Endothelial cell of umbilical vein (primary cell): Measurements from ENCODE around the gene CLDN15. TPM values are rescaled to one million over a fixed set of nuclear protein-coding genes. Genes with fewer than 3 reads are reported as not detected.

Experiments
- BruUV-seq: library from RNA; stranded (reverse); fragments of 400-500 nt; replicated peaks from 2 replicates; lab custom pipeline; 2021; lab: Mats Ljungman, UMichigan
- CTCF ChIA-PET: fragments of 300-600, 350-600 bp; sonication (Branson Sonifier 250); formaldehyde crosslinking; loops from one replicate; lab custom pipeline; 2021; ENCODE audit warnings: antibody characterized with exemption, inconsistent platforms; lab: Charles Lee
- POLR2A ChIA-PET: fragments of 300-600, 350-600 bp; sonication (Branson Sonifier 250); formaldehyde crosslinking; loops from one replicate; lab custom pipeline; 2021; ENCODE audit warnings: antibody characterized with exemption, inconsistent platforms; lab: Charles Lee
- DNase-seq: peaks from one replicate; pipeline ENCODE4 v3.0.0-alpha.2; 2011; ENCODE audit warnings: low read depth, low spot score
- FAIRE-seq: peaks from 2 replicates; lab custom pipeline; 2011; peaks lifted over from hg19 to GRCh38; lab: Jason Lieb, UNC
- H2AFZ ChIP-seq: 2 replicates; pipeline ENCODE4 v1.6.0; 2012; ENCODE audit warnings: low read depth, low read length, control low read depth, inconsistent platforms
- H3K27ac ChIP-seq: 2 replicates; pipeline ENCODE4 v1.5.1; 2011; ENCODE audit warnings: low read depth, mild to moderate bottlenecking, control low read depth, low read length, moderate library complexity; ENCODE audit not compliant: insufficient read depth
- H3K27me3 ChIP-seq, 2 experiments: 2 replicates each; pipeline versions ENCODE4 v1.6.0 to v1.6.1; 2011; ENCODE audit warnings: low read length in 2 of 2, mixed read lengths in 1 of 2; ENCODE audit not compliant: control insufficient read depth in 2 of 2, insufficient read depth in 2 of 2
- H3K36me3 ChIP-seq, 2 experiments: 2 replicates in 1 of 2; 3 replicates in 1 of 2; pipeline ENCODE4 v1.5.1; 2011; ENCODE audit warnings: low read length in 2 of 2, mild to moderate bottlenecking in 1 of 2, moderate library complexity in 1 of 2; ENCODE audit not compliant: control insufficient read depth in 2 of 2, insufficient read depth in 2 of 2; ENCODE audit errors: extremely low read depth in 1 of 2
- H3K4me1 ChIP-seq: 3 replicates; pipeline ENCODE4 v1.5.1; 2011; ENCODE audit warnings: mild to moderate bottlenecking, low read length; ENCODE audit not compliant: control insufficient read depth, insufficient read depth; ENCODE audit errors: extremely low read depth
- H3K4me2 ChIP-seq: 2 replicates; pipeline ENCODE4 v1.6.1; 2011; ENCODE audit warnings: low read length, control low read depth, mixed read lengths; ENCODE audit not compliant: insufficient read depth
- H3K4me3 ChIP-seq, 3 experiments: fragments of 200-600 bp in 1 of 3; sonication (generic), shearing (Covaris generic) in 1 of 3; replicated peaks in 1 of 3; 2 replicates each; pipeline ENCODE4 v1.5.1; 2011 to 2016; ENCODE audit warnings: control low read depth in 3 of 3, low read length in 3 of 3, mild to moderate bottlenecking in 2 of 3, inconsistent platforms in 1 of 3, low read depth in 1 of 3, moderate library complexity in 1 of 3; ENCODE audit not compliant: insufficient read depth in 1 of 3
- H3K79me2 ChIP-seq: 2 replicates; pipeline ENCODE4 v1.6.0; 2012; ENCODE audit warnings: low read length, inconsistent platforms; ENCODE audit not compliant: control insufficient read depth, insufficient read depth
- H3K9ac ChIP-seq: replicated peaks from 2 replicates; pipeline ENCODE3; 2011; ENCODE audit warnings: low read length, control low read depth; ENCODE audit not compliant: insufficient read depth; ENCODE audit errors: extremely low read depth
- H3K9me1 ChIP-seq: replicated peaks from 3 replicates; pipeline ENCODE4 v1.6.0; 2011; ENCODE audit warnings: mild to moderate bottlenecking, low read length; ENCODE audit not compliant: control insufficient read depth, insufficient read depth; ENCODE audit errors: extremely low read depth
- H3K9me3 ChIP-seq: replicated peaks from 2 replicates; pipeline ENCODE4 v1.5.1; 2012; ENCODE audit warnings: low read length, inconsistent platforms; ENCODE audit not compliant: control insufficient read depth, insufficient read depth
- H4K20me1 ChIP-seq: replicated peaks from 2 replicates; pipeline ENCODE3; 2011; ENCODE audit warnings: mild to moderate bottlenecking, low read length; ENCODE audit not compliant: control insufficient read depth, insufficient read depth; ENCODE audit errors: extremely low read depth
- EZH2 ChIP-seq: IDR thresholded peaks from 2 replicates; pipeline ENCODE4 v1.6.1; 2012; ENCODE audit warnings: borderline replicate concordance, low read depth, mild to moderate bottlenecking, moderate library complexity, low read length, inconsistent platforms; ENCODE audit not compliant: severe bottlenecking
- FOS ChIP-seq: IDR thresholded peaks from 2 replicates; pipeline ENCODE4 v1.6.1; 2011; ENCODE audit warnings: mild to moderate bottlenecking, low read length, moderate library complexity, borderline replicate concordance; ENCODE audit not compliant: insufficient read depth
- GATA2 ChIP-seq: IDR thresholded peaks from 2 replicates; pipeline ENCODE4 v1.7.0; 2011; ENCODE audit warnings: low read depth, mild to moderate bottlenecking, moderate library complexity, mixed read lengths, low read length; ENCODE audit not compliant: insufficient read length, insufficient read depth
- JUN ChIP-seq: IDR thresholded peaks from 2 replicates; pipeline ENCODE4 v1.6.1; 2011; ENCODE audit warnings: borderline replicate concordance, low read depth; ENCODE audit not compliant: insufficient read length, insufficient read depth
- MYC ChIP-seq: IDR thresholded peaks from one replicate; pipeline ENCODE4 v1.6.1; 2011; ENCODE audit warnings: mild to moderate bottlenecking, low read depth, low read length
- POLR2A ChIP-seq: IDR thresholded peaks from 2 replicates; pipeline ENCODE4 v1.6.1; 2012; ENCODE audit warnings: low read depth, mild to moderate bottlenecking, control low read depth, low read length
- POLR2AphosphoS5 ChIP-seq: IDR thresholded peaks from 2 replicates; pipeline ENCODE4 v1.6.1; 2012; ENCODE audit warnings: low read depth, mild to moderate bottlenecking, control low read depth, low read length, moderate library complexity; ENCODE audit not compliant: insufficient read depth
- dilution Hi-C: fragments of 300-500 bp; cut with MboI; formaldehyde crosslinking; loops from one replicate; pipeline ENCODE4 v1.15.0; 2019; ENCODE audit warnings: low sequenced_read_pairs; ENCODE audit not compliant: extremely low pct_ligation_motif_present
- intact Hi-C: fragments of 100-400 bp; cut with micrococcal nuclease; formaldehyde crosslinking; loops from one replicate; pipeline ENCODE4 v1.10.0; 2022
- polyA plus RNA-seq, 4 experiments: library from polyadenylated mRNA; depleted of rRNA in 3 of 4; stranded (reverse) in 3 of 4; unstranded in 1 of 4; fragments of >200 nt; gene quantifications; 2 replicates each; pipeline versions ENCODE4 v1.2.1 to v1.2.3, GENCODE V29; 2011 to 2012; ENCODE audit warnings: missing spikeins in 1 of 4
- total RNA-seq: library from RNA; stranded (reverse); gene quantifications from 2 replicates; pipeline ENCODE4 v1.2.3, GENCODE V29; 2021
- TF ChIP-seq, protein P1 (sequence below): IDR thresholded peaks from 2 replicates; pipeline ENCODE4 v1.6.1; 2011; ENCODE audit not compliant: insufficient read depth, insufficient read length
- TF ChIP-seq, protein P2 (sequence below), 2 donors: IDR thresholded peaks; 1 replicate in 1 of 2; 2 replicates in 1 of 2; pipeline ENCODE4 v1.5.1; 2011; ENCODE audit warnings: low read length in 2 of 2, mild to moderate bottlenecking in 2 of 2, moderate library complexity in 2 of 2, control low read depth in 1 of 2, inconsistent platforms in 1 of 2, low read depth in 1 of 2; ENCODE audit not compliant: insufficient read depth in 1 of 2; ENCODE audit errors: extremely low read depth in 1 of 2

Gene CLDN15
- total and polyA plus RNA-seq, 2 donors (not counting 3 experiments of a cell fraction or from before 2014, with no cell fraction given), result 11.3 to 17.7 TPM

DNA sequence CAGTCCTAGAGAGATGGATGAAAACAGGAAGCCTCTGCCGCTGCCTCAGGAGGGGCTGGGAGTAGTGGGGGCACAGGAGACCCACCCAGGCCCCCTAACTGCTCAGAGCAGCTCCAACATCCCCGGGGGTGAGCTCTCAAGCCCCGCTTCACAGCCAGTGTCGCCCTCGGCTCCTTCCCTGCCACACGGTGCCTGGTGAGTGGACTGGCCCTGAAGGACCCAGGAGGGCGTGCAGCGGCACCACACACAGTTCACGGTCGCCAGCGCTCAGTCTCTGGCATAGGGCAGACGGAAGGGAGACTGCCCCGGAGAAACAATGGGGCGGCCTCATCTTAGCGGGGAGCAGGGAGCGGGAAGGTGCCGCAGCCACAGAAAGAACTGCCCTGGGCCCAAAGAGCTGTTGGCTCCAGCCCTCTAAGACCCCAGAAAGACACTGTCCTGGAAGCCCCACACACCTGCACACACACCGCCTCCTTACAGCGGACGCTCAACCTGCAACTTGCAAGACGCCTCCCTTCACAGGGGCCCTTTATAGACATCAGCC lies 1.2 kb downstream of the CLDN15 start:
- no peak overlapping the region for H3K4me2 ChIP-seq
- H3K4me3 ChIP-seq, result no peak overlapping the region
- peaks cover 0 to 16% of the 10 kb centered on the region in 2 experiments for H3K36me3 ChIP-seq
- no peak overlapping the region for H3K27ac ChIP-seq
- dilution Hi-C loops, result no loop called here
- no peaks in the 10 kb centered on the region for H3K9me3 ChIP-seq
- no peak for DNase-seq
- CTCF ChIA-PET, result interaction anchor here (1.3 to 8.1 kb wide), 5 partner anchors 8 to 92 kb away, joined by 4 to 42 read pairs (median 18); partner anchors contain the start of genes FIS1, PLOD3 and ZNHIT1
- H3K27me3 ChIP-seq, result no peaks in the 10 kb centered on the region
- no peaks in the 10 kb centered on the region for H3K9me1 ChIP-seq
- peaks cover 38% of the 10 kb centered on the region for H3K4me1 ChIP-seq
- POLR2A ChIA-PET, result no interaction called here
- no TSS peak for BruUV-seq
- H2AFZ ChIP-seq, result no peak overlapping the region
- no peaks in the 10 kb centered on the region for H4K20me1 ChIP-seq
- intact Hi-C loops, result loop anchor here (5.0 kb wide), 1 partner anchor 46 kb away; no protein-coding TSS in a partner anchor
- FAIRE-seq, result no peak
- no peak overlapping the region for H3K9ac ChIP-seq
- no peaks in the 10 kb centered on the region for H3K79me2 ChIP-seq
- TF ChIP-seq, protein P1, sequence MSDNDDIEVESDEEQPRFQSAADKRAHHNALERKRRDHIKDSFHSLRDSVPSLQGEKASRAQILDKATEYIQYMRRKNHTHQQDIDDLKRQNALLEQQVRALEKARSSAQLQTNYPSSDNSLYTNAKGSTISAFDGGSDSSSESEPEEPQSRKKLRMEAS, result no peak
- TF ChIP-seq POLR2A (no peak), JUN (no peak), POLR2AphosphoS5 (no peak), MYC (no peak), GATA2 (no peak)

- Histone ChIP-seq H3K4me2 (no peak overlapping the region), H3K36me3 (peaks cover 0 to 13% of the 10 kb centered on the region in 2 experiments), H3K79me2 (no peaks in the 10 kb centered on the region), H3K27me3 (no peaks in the 10 kb centered on the region), H3K27ac (no peak overlapping the region), H3K9me3 (no peaks in the 10 kb centered on the region), H3K4me3 (no peak overlapping the region), H3K9me1 (no peaks in the 10 kb centered on the region), H2AFZ (no peak overlapping the region), H3K4me1 (peaks cover 38% of the 10 kb centered on the region), H3K9ac (no peak overlapping the region), H4K20me1 (no peaks in the 10 kb centered on the region)
- FAIRE-seq, result no peak
- POLR2A ChIA-PET, result no interaction called here
- CTCF ChIA-PET, result interaction anchor here (1.4 to 8.1 kb wide), 3 partner anchors 9 to 92 kb away, joined by 4 to 42 read pairs (median 10); partner anchors contain the start of gene FIS1
- dilution Hi-C loops, result no loop called here
- DNase-seq, result no peak
- TF ChIP-seq POLR2AphosphoS5, result no peak
- TF ChIP-seq MYC, result no peak
- TF ChIP-seq, protein P1, result no peak
- no peak for TF ChIP-seq GATA2
- TF ChIP-seq, protein P2, sequence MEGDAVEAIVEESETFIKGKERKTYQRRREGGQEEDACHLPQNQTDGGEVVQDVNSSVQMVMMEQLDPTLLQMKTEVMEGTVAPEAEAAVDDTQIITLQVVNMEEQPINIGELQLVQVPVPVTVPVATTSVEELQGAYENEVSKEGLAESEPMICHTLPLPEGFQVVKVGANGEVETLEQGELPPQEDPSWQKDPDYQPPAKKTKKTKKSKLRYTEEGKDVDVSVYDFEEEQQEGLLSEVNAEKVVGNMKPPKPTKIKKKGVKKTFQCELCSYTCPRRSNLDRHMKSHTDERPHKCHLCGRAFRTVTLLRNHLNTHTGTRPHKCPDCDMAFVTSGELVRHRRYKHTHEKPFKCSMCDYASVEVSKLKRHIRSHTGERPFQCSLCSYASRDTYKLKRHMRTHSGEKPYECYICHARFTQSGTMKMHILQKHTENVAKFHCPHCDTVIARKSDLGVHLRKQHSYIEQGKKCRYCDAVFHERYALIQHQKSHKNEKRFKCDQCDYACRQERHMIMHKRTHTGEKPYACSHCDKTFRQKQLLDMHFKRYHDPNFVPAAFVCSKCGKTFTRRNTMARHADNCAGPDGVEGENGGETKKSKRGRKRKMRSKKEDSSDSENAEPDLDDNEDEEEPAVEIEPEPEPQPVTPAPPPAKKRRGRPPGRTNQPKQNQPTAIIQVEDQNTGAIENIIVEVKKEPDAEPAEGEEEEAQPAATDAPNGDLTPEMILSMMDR (IDR thresholded peaks at IDR 0.05; ENCODE audit: extremely low read depth in 1 of 2, insufficient read depth in 1 of 2, low read depth in 1 of 2, low read length in 2 of 2), result no peak
- no peak for TF ChIP-seq JUN
- TF ChIP-seq POLR2A, result no peak
- TF ChIP-seq FOS, result no peak
- no peak for TF ChIP-seq EZH2
- BruUV-seq, result no TSS peak
- intact Hi-C loops, result loop anchor here (5.0 kb wide), 1 partner anchor 47 kb away; no protein-coding TSS in a partner anchor
Measured at GRCh38 chr7:101235522-101235921, 2.1 kb downstream of the CLDN15 start.
